K562 (cell line): Measurements from ENCODE around the gene CARMIL3. TPM values are rescaled to one million over a fixed set of nuclear protein-coding genes. Genes with fewer than 3 reads are reported as not detected.

Experiments
- ATAC-seq: fragments of 200-7000 bp; cut with Tn5 transposase; 3 replicates; pipeline ENCODE4 v1.9.1; 2020; ENCODE audit warnings: moderate library complexity
- BruUV-seq: library from RNA; stranded (reverse); fragments of 400-500 nt; replicated peaks from 2 replicates; lab custom pipeline; 2021; lab: Mats Ljungman, UMichigan
- CTCF ChIA-PET: fragments of 300-600 bp; formaldehyde crosslinking; extraction: SDS; loops from one replicate; lab custom pipeline; 2021; ENCODE audit warnings: low intra/inter-chr PET ratio; lab: Yijun Ruan, JAX
- POLR2A ChIA-PET: fragments of 300-600, 350-650 bp; sonication (Branson Sonifier 250); formaldehyde crosslinking; extraction: SDS; loops from one replicate; lab custom pipeline; 2021; ENCODE audit warnings: antibody characterized with exemption, inconsistent platforms; lab: Yijun Ruan, JAX
- DNase-seq, 4 experiments: peaks; one replicate each; pipeline versions ENCODE4 v3.0.0 to v3.0.0-alpha.2; 2011 to 2018; ENCODE audit warnings: low spot score in 3 of 4, mixed read lengths in 3 of 4; ENCODE audit errors: extremely low read depth in 1 of 4
- FAIRE-seq: peaks from 2 replicates; lab custom pipeline; 2011; peaks lifted over from hg19 to GRCh38; lab: Jason Lieb, UNC
- H2AFZ ChIP-seq: 2 replicates; pipeline ENCODE4 v1.6.0; 2011; ENCODE audit warnings: low read depth, low read length, control low read depth, inconsistent platforms
- H3K27ac ChIP-seq: fragments of 200-600 bp; 3 replicates; pipeline ENCODE4 v1.8.0; 2011; ENCODE audit warnings: low read depth, mild to moderate bottlenecking, control low read depth, inconsistent platforms, low read length, moderate library complexity, mixed read lengths; ENCODE audit errors: extremely low read depth
- H3K27me3 ChIP-seq, 2 experiments: fragments of 300-600 bp in 1 of 2; 2 replicates in 1 of 2; 3 replicates in 1 of 2; pipeline versions ENCODE4 v1.6.0 to v1.8.0; 2011; ENCODE audit warnings: inconsistent platforms in 2 of 2, low read length in 2 of 2, mild to moderate bottlenecking in 1 of 2, mixed read lengths in 1 of 2, moderate library complexity in 1 of 2; ENCODE audit not compliant: control insufficient read depth in 2 of 2, insufficient read depth in 2 of 2
- H3K36me3 ChIP-seq: fragments of 300-600 bp; 3 replicates; pipeline ENCODE4 v1.8.0; 2011; ENCODE audit warnings: mild to moderate bottlenecking, low read length, inconsistent platforms; ENCODE audit not compliant: control insufficient read depth, insufficient read depth
- H3K4me1 ChIP-seq, 2 experiments: fragments of 200-600 bp in 1 of 2; replicated peaks in 1 of 2; 2 replicates in 1 of 2; 3 replicates in 1 of 2; pipeline versions ENCODE4 v1.5.1 to v1.8.0; 2011; ENCODE audit warnings: inconsistent platforms in 2 of 2, low read length in 2 of 2, mild to moderate bottlenecking in 1 of 2, mixed read lengths in 1 of 2, moderate library complexity in 1 of 2; ENCODE audit not compliant: control insufficient read depth in 2 of 2, insufficient read depth in 2 of 2
- H3K4me2 ChIP-seq: 2 replicates; pipeline ENCODE4 v1.6.1; 2011; ENCODE audit warnings: low read length, control low read depth, inconsistent platforms, mixed read lengths; ENCODE audit not compliant: insufficient read depth
- H3K4me3 ChIP-seq: fragments of 200-600 bp; sonication (generic), shearing (Covaris generic); 2 replicates; pipeline ENCODE4 v1.5.1; 2016; ENCODE audit warnings: control low read depth, inconsistent platforms
- H3K79me2 ChIP-seq: fragments of 200-600 bp; 3 replicates; pipeline ENCODE4 v1.8.0; 2011; ENCODE audit warnings: low read length, inconsistent platforms; ENCODE audit not compliant: control insufficient read depth, insufficient read depth
- H3K9ac ChIP-seq, 2 experiments: 2 replicates each; pipeline versions ENCODE4 v1.6.0 to v1.6.1; 2011; ENCODE audit warnings: low read depth in 2 of 2, low read length in 2 of 2, control low read depth in 1 of 2, inconsistent platforms in 1 of 2, mild to moderate bottlenecking in 1 of 2, mixed read lengths in 1 of 2; ENCODE audit not compliant: insufficient read depth in 1 of 2
- H3K9me1 ChIP-seq: one replicate; pipeline ENCODE4 v1.6.0; 2011; ENCODE audit warnings: inconsistent platforms, mild to moderate bottlenecking, low read length, moderate library complexity; ENCODE audit not compliant: control insufficient read depth, insufficient read depth
- H3K9me3 ChIP-seq: replicated peaks from 2 replicates; pipeline ENCODE4 v1.5.1; 2011; ENCODE audit warnings: low read depth, low read length, inconsistent platforms; ENCODE audit not compliant: control insufficient read depth, insufficient read depth
- H4K20me1 ChIP-seq: replicated peaks from 2 replicates; pipeline ENCODE4 v1.6.1; 2011; ENCODE audit warnings: low read length, inconsistent platforms, mixed read lengths; ENCODE audit not compliant: control insufficient read depth, insufficient read depth
- ARNT ChIP-seq, 2 experiments: fragments of 450-650 bp; IDR thresholded peaks; 2 replicates each; pipeline ENCODE4 v1.6.1; 2016; ENCODE audit warnings: mild to moderate bottlenecking in 1 of 2
- BRD9 ChIP-seq: fragments of 450-650 bp; IDR thresholded peaks from 2 replicates; pipeline ENCODE4 v1.6.1; 2018; ENCODE audit warnings: low read depth; ENCODE audit not compliant: partially characterized antibody
- CAMTA2 ChIP-seq: fragments of 250-450 bp; sonication (Bioruptor Pico); conservative IDR thresholded peaks from 2 replicates; pipeline ENCODE4 v1.5.1; 2022
- CTCF ChIP-seq, 3 experiments: IDR thresholded peaks in 2 of 3; conservative IDR thresholded peaks in 1 of 3; 2 replicates each; pipeline ENCODE4 v1.5.1; 2011 to 2012; ENCODE audit warnings: low read length in 3 of 3, mild to moderate bottlenecking in 3 of 3, control low read depth in 2 of 3, improper control_type of control experiment in 1 of 3, inconsistent platforms in 1 of 3, low read depth in 1 of 3, mixed read lengths in 1 of 3, moderate library complexity in 1 of 3; ENCODE audit not compliant: insufficient read depth in 2 of 3
- CXXC5 ChIP-seq: fragments of 250-450 bp; sonication (Bioruptor Pico); IDR thresholded peaks from 2 replicates; pipeline ENCODE4 v1.8.0; 2022; ENCODE audit warnings: inconsistent platforms, mild to moderate bottlenecking, moderate library complexity
- E2F3 ChIP-seq: fragments of 250-450 bp; sonication (Bioruptor Pico); IDR thresholded peaks from 2 replicates; pipeline ENCODE4 v1.4.0; 2020; ENCODE audit warnings: mild to moderate bottlenecking
- EGR1 ChIP-seq: fragments of 450-650 bp; conservative IDR thresholded peaks from 2 replicates; pipeline ENCODE4 v1.6.1; 2017; ENCODE audit warnings: mild to moderate bottlenecking
- FOXP4 ChIP-seq: sonication (generic); formaldehyde crosslinking; IDR thresholded peaks from 2 replicates; pipeline ENCODE4 v1.8.0; 2022; ENCODE audit warnings: mild to moderate bottlenecking, missing genetic modification reagents, borderline replicate concordance
- KDM1A ChIP-seq, 2 experiments: fragments of 450-650 bp; IDR thresholded peaks; 2 replicates each; pipeline ENCODE4 v1.6.1; 2016; ENCODE audit warnings: mild to moderate bottlenecking in 2 of 2
- NFE2 ChIP-seq: IDR thresholded peaks from 2 replicates; pipeline ENCODE4 v1.6.1; 2014; ENCODE audit warnings: antibody characterized with exemption, low read depth
- PRDM10 ChIP-seq: fragments of 450-650 bp; IDR thresholded peaks from 2 replicates; pipeline ENCODE4 v1.6.1; 2018; ENCODE audit not compliant: partially characterized antibody
- RHOXF2B ChIP-seq: fragments of 250-450 bp; sonication (Bioruptor Pico); conservative IDR thresholded peaks from 2 replicates; pipeline ENCODE4 v1.5.1; 2021
- ZBTB34 ChIP-seq: fragments of 250-450 bp; sonication (Bioruptor Pico); IDR thresholded peaks from 2 replicates; pipeline ENCODE4 v1.8.0; 2021; ENCODE audit warnings: mild to moderate bottlenecking, moderate library complexity
- ZNF212 ChIP-seq: fragments of 450-650 bp; formaldehyde crosslinking; IDR thresholded peaks from 2 replicates; pipeline ENCODE4 v1.4.0; 2020; ENCODE audit warnings: mild to moderate bottlenecking
- ZNF668 ChIP-seq: fragments of 250-450 bp; sonication (Bioruptor Pico); IDR thresholded peaks from 2 replicates; pipeline ENCODE4 v1.8.0; 2022; ENCODE audit warnings: mild to moderate bottlenecking, inconsistent platforms
- ZSCAN32 ChIP-seq: fragments of 450-650 bp; formaldehyde crosslinking; IDR thresholded peaks from 2 replicates; pipeline ENCODE4 v1.4.0; 2020; ENCODE audit warnings: mild to moderate bottlenecking, moderate library complexity
- WGBS: fragments of 100-300 bp; shearing (Covaris generic); methylation state at CpG from one replicate; pipeline ENCODE4 v1.1.6; 2016; ENCODE audit warnings: low coverage, mixed read lengths; ENCODE audit not compliant: insufficient coverage; ENCODE audit errors: missing lambda C conversion rate; 5-methylcytosine and 5-hydroxymethylcytosine counted together
- in situ Hi-C: fragments of 300-500 bp; cut with MboI; formaldehyde crosslinking; loops from 4 replicates; pipeline ENCODE4 v1.15.0; 2018; ENCODE audit warnings: inconsistent platforms, mixed read lengths
- intact Hi-C: fragments of 100-400 bp; cut with micrococcal nuclease; formaldehyde crosslinking; loops from 2 replicates; pipeline ENCODE4 v1.14.2; 2022
- polyA plus RNA-seq, 8 experiments: library from polyadenylated mRNA; depleted of rRNA in 4 of 8; stranded (reverse) in 5 of 8; unstranded in 3 of 8; fragments of >200 nt; fragmentation: Nextera tagmentation in 2 of 8; fragmentation: Illumina TruSeq in 1 of 8; extraction: Ambion mirVana in 2 of 8; extraction: Trizol in 1 of 8; gene quantifications; 2 replicates each; pipeline versions ENCODE4 v1.2.1 to v1.2.3, GENCODE V29; 2011 to 2014; ENCODE audit warnings: inconsistent platforms in 1 of 8, missing spikeins in 1 of 8
- total RNA-seq, 7 experiments: library from RNA; depleted of rRNA in 6 of 7; stranded (reverse); fragments of >200 nt in 6 of 7; fragmentation: Illumina TruSeq in 2 of 7; extraction: Trizol in 2 of 7; gene quantifications; 2 replicates each; pipeline versions ENCODE4 v1.2.1 to v1.2.3, GENCODE V29; 2011 to 2021; ENCODE audit warnings: low replicate concordance in 1 of 7

CARMIL3 gene
- total and polyA plus RNA-seq, 9 of the 15 experiments (the other 6 are each of a cell fraction or from before 2014, with no cell fraction given) = 0.01 to 0.11 (median 0.05) TPM; not detected in 5

- peaks cover 18 to 28% of the 10 kb centered on the region in 2 experiments for H3K4me1 ChIP-seq
- no peak for FAIRE-seq
- TF ChIP-seq CXXC5 (CRISPR knock-in tag) (no peak), ZNF212 (CRISPR knock-in tag) (no peak), FOXP4 (CRISPR knock-in tag) (no peak), E2F3 (CRISPR knock-in tag) (no peak), CTCF (IDR thresholded peaks at IDR 0.05 in 2 of 3, conservative IDR thresholded peaks at IDR 0.05 in 1 of 3; ENCODE audit: insufficient read depth in 2 of 3, low read depth in 1 of 3, low read length in 3 of 3) (no peak), ARNT (IDR thresholded peaks at IDR 0.05) (no peak), ZBTB34 (no peak), BRD9 (no peak), PRDM10 (no peak), KDM1A (IDR thresholded peaks at IDR 0.05) (no peak), ZSCAN32 (no peak), RHOXF2B (CRISPR knock-in tag) (no peak), EGR1 (no peak), ZNF668 (CRISPR knock-in tag) (no peak), CAMTA2 (CRISPR knock-in tag) (no peak), NFE2 (no peak)
- H3K36me3 ChIP-seq = no peaks in the 10 kb centered on the region
- H3K9me3 ChIP-seq = no peaks in the 10 kb centered on the region
- intact Hi-C loops (no loop called here), in situ Hi-C loops (no loop called here)
- no TSS peak for BruUV-seq
- no peaks in the 10 kb centered on the region for H3K27me3 ChIP-seq
- H2AFZ ChIP-seq = no peak overlapping the region
- H3K9ac ChIP-seq = no peak overlapping the region
- no peak for ATAC-seq
- H3K79me2 ChIP-seq = no peaks in the 10 kb centered on the region
- DNase-seq = no peak
- POLR2A ChIA-PET = interaction anchor here (1.7 to 5.5 kb wide), 2 partner anchors 11 to 31 kb away, joined by 6 to 40 read pairs; partner anchors contain the start of genes DCAF11, NRL and PCK2
- no peak overlapping the region for H3K4me3 ChIP-seq
- no peaks in the 10 kb centered on the region for H4K20me1 ChIP-seq
- no peak overlapping the region for H3K27ac ChIP-seq
- WGBS = 27% methylated on average over 3 of the region's 3 CpGs
- H3K4me2 ChIP-seq = no peak overlapping the region
- CTCF ChIA-PET = no interaction called here
- H3K9me1 ChIP-seq = no peaks in the 10 kb centered on the region
Measured at GRCh38 chr14:24083462-24083861, 31.7 kb downstream of the CARMIL3 start.
